Measurements from ENCODE around the gene SUFU. TPM values are rescaled to one million over a fixed set of nuclear protein-coding genes. Genes with fewer than 3 reads are reported as not detected.

SUFU gene
- polyA plus RNA-seq, 1 experiment = 8.5 TPM

DNA sequence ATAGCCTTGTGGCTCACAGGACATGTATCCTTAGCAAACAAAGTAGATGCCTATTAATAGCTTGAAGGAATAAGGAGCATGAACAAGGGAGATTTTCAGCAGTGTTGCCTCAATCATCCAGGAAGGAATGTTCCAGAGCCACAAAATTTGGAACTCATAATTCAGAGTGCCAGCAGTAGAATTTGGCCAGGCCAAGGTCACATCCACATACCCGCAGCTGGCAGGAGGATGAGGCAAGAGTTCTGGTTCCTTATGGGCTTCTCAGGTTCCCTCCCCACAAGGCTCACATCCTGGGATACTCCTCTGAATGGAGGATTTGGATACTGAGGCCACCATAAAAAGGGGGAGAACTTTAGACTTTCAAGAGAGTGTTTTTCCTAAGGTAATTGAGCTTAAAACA is 45.8 kb downstream of the SUFU start:
- CTCF ChIA-PET = interaction anchor here (1.0 to 2.2 kb wide), 3 partner anchors 34 to 47 kb away, joined by 3 to 7 read pairs (median 4); partner anchors contain the start of genes ACTR1A and SUFU
- POLR2A ChIA-PET = interaction anchor here (0.8 kb wide), 1 partner anchor 164 kb away, joined by 6 read pairs; no protein-coding TSS in a partner anchor
- no peaks in the 10 kb centered on the region for H3K27me3 ChIP-seq (ENCODE audit: control insufficient read depth, insufficient read depth, low read length)
- TF ChIP-seq, protein P1, sequence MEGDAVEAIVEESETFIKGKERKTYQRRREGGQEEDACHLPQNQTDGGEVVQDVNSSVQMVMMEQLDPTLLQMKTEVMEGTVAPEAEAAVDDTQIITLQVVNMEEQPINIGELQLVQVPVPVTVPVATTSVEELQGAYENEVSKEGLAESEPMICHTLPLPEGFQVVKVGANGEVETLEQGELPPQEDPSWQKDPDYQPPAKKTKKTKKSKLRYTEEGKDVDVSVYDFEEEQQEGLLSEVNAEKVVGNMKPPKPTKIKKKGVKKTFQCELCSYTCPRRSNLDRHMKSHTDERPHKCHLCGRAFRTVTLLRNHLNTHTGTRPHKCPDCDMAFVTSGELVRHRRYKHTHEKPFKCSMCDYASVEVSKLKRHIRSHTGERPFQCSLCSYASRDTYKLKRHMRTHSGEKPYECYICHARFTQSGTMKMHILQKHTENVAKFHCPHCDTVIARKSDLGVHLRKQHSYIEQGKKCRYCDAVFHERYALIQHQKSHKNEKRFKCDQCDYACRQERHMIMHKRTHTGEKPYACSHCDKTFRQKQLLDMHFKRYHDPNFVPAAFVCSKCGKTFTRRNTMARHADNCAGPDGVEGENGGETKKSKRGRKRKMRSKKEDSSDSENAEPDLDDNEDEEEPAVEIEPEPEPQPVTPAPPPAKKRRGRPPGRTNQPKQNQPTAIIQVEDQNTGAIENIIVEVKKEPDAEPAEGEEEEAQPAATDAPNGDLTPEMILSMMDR (IDR thresholded peaks at IDR 0.05; ENCODE audit: insufficient read depth, low read depth, low read length) = no peak
- DNase-seq (ENCODE audit: low read depth) = no peak
- H3K36me3 ChIP-seq (ENCODE audit: control insufficient read depth, insufficient read depth, low read length) = peaks cover 5% of the 10 kb centered on the region
- no peak overlapping the region for H3K4me3 ChIP-seq (ENCODE audit: low read depth, low read length)

DNA sequence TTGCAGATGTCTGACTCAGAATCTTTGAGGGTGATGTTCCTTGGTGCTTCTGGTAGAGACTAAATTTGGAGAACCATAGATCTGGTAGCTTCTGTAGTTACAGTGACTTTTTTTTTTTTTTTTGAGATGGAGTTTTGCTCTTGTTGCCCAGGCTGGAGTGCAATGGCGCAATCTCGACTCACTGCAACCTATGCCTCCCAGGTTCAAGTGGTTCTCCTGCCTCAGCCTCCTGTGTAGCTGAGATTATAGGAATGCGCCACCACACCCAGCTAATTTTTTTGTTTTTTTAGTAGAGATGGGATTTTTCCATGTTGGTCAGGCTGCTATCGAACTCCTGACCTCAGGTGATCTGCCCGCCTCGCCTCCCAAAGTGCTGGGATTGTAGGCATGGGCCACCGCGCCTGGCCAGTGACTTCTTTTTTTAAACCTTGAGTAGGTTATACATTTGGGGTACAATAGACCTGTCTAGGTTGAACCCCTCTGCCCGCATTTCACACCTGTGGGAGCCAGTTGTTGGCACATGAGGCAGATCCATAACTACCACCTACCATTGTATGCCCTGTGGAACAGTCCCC is 47.0 kb downstream of the SUFU start:
- ChIA-PET CTCF (interaction anchor here (0.9 kb wide), 1 partner anchor 47 kb away, joined by 3 read pairs; no protein-coding TSS in a partner anchor), POLR2A (no interaction called here)
- TF ChIP-seq, protein P1 (IDR thresholded peaks at IDR 0.05; ENCODE audit: insufficient read depth, low read depth, low read length) = no peak
- Histone ChIP-seq H3K36me3 (ENCODE audit: control insufficient read depth, insufficient read depth, low read length) (peaks cover 5% of the 10 kb centered on the region), H3K4me3 (ENCODE audit: low read depth, low read length) (no peak overlapping the region), H3K27me3 (ENCODE audit: control insufficient read depth, insufficient read depth, low read length) (no peaks in the 10 kb centered on the region)
- DNase-seq (ENCODE audit: low read depth) = no peak

DNA sequence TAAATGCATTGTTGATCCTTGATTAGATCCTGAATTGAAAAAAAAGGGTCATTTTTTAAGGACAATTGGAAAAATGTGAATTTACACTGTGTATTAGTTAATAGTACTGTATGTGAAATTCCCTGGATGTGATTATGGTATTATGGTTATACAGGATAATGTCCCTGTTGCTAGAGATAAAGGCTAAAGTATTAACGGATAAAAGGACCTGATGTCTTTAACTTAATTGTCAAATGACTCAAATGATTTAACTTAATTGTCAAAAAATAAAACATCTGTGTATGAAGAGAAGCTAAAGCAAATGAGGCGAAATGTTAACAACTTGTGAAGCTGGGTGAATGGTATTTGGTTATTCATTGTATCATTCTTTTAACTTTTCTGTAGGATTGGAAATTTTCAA is 48.8 kb downstream of the SUFU start:
- TF ChIP-seq, protein P1 (IDR thresholded peaks at IDR 0.05; ENCODE audit: insufficient read depth, low read depth, low read length) = no peak
- ChIA-PET POLR2A (no interaction called here), CTCF (interaction anchor here (0.6 to 0.9 kb wide), 3 partner anchors 23 to 49 kb away, joined by 3 to 4 read pairs (median 3); partner anchors contain the start of gene SUFU)

DNA sequence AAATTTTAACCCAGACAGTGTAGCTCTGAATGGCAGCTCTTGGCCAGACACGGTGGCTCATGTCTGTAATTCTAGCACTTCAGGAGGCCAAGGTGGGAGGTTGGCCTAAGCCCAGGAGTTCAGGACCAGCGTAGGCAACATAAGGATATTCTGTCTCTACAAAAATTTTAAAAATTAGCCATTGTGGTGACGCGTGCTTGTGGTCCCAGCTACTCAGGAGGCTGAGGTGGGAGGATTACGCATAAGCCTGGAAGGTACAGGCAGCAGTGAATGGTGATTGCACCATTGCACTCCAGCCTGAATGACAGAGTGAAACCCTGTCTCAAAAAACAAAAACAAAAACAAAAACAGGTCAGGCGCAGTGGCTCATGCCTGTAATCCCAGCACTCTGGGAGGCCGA is 50.0 kb downstream of the SUFU start:
- ChIA-PET CTCF (interaction anchor here (0.8 to 0.9 kb wide), 2 partner anchors 30 to 201 kb away, joined by 3 read pairs; no protein-coding TSS in a partner anchor), POLR2A (interaction anchor here (0.6 kb wide), 1 partner anchor 12 kb away, joined by 6 read pairs; no protein-coding TSS in a partner anchor)
- no peak overlapping the region for H3K4me3 ChIP-seq (ENCODE audit: low read depth, low read length)
- H3K27me3 ChIP-seq (ENCODE audit: control insufficient read depth, insufficient read depth, low read length) = no peaks in the 10 kb centered on the region
- TF ChIP-seq, protein P1 (IDR thresholded peaks at IDR 0.05; ENCODE audit: insufficient read depth, low read depth, low read length) = no peak
- DNase-seq (ENCODE audit: low read depth) = no peak
- H3K36me3 ChIP-seq (ENCODE audit: control insufficient read depth, insufficient read depth, low read length) = peaks cover 5% of the 10 kb centered on the region

More for the DNA sequence above, 48.8 kb downstream of the SUFU start:
- DNase-seq (ENCODE audit: low read depth) = no peak
- Histone ChIP-seq H3K4me3 (ENCODE audit: low read depth, low read length) (no peak overlapping the region), H3K27me3 (ENCODE audit: control insufficient read depth, insufficient read depth, low read length) (no peaks in the 10 kb centered on the region), H3K36me3 (ENCODE audit: control insufficient read depth, insufficient read depth, low read length) (peaks cover 5% of the 10 kb centered on the region)

DNA sequence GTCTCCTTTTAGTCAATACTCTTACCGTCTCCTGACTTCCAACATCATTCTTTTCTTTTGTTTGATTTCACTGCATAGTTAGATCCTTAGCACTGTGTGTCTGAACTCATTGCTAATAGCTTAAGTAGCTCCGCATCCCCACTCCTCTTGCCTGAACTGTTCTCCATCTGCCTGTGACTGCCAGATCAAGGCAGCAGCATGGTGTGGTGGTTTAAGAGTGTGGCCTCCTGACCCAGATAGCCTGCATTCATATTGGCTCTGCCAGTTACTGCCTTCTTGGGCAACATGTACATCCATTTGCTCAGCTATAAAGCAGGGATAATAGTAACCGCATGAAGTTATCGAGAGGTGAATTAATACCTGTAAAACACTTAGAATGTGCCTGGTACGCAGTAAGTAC is 50.8 kb downstream of the SUFU start:
- TF ChIP-seq, protein P1 (IDR thresholded peaks at IDR 0.05; ENCODE audit: insufficient read depth, low read depth, low read length) = no peak
- CTCF ChIA-PET = no interaction called here
- Histone ChIP-seq H3K27me3 (ENCODE audit: control insufficient read depth, insufficient read depth, low read length) (no peaks in the 10 kb centered on the region), H3K4me3 (ENCODE audit: low read depth, low read length) (no peak overlapping the region), H3K36me3 (ENCODE audit: control insufficient read depth, insufficient read depth, low read length) (peaks cover 5% of the 10 kb centered on the region)
- no peak for DNase-seq (ENCODE audit: low read depth)
- POLR2A ChIA-PET = interaction anchor here (0.6 kb wide), 1 partner anchor 13 kb away, joined by 6 read pairs; no protein-coding TSS in a partner anchor

Measured in BJ (cell line).